ENCODE data around the gene NELFA.

GRCh38 chr4:1978226-1978625 lies 30.5 kb downstream of the NELFA start:
- no peak for TF ChIP-seq BHLHE40 (IDR thresholded peaks at IDR 0.05; ENCODE audit: low read depth, low read length)
- TF ChIP-seq CHD1 (IDR thresholded peaks at IDR 0.05; ENCODE audit: low read depth, low read length) = no peak
- TF ChIP-seq MAFK (IDR thresholded peaks at IDR 0.05; ENCODE audit: low read depth, low read length) = no peak
- TF ChIP-seq CTCF (conservative IDR thresholded peaks at IDR 0.05; ENCODE audit: low read depth, low read length) = no peak
- no peak for TF ChIP-seq USF2 (IDR thresholded peaks at IDR 0.05; ENCODE audit: low read depth, low read length)
- no peak for TF ChIP-seq POLR2A (IDR thresholded peaks at IDR 0.05; ENCODE audit: low read depth, low read length)
- no peak for TF ChIP-seq NFE2L2 (IDR thresholded peaks at IDR 0.05; ENCODE audit: low read depth, low read length)
- no peak for TF ChIP-seq RCOR1 (IDR thresholded peaks at IDR 0.05; ENCODE audit: insufficient replicate concordance, low read length)
